ENCODE results near the gene C1QB. TPM values are rescaled to one million over a fixed set of nuclear protein-coding genes. Genes with fewer than 3 reads are reported as not detected.

C1QB gene
- total and polyA plus RNA-seq, 4 donors = 93.9 to 335 (median 143) TPM

- TF ChIP-seq, protein P1, sequence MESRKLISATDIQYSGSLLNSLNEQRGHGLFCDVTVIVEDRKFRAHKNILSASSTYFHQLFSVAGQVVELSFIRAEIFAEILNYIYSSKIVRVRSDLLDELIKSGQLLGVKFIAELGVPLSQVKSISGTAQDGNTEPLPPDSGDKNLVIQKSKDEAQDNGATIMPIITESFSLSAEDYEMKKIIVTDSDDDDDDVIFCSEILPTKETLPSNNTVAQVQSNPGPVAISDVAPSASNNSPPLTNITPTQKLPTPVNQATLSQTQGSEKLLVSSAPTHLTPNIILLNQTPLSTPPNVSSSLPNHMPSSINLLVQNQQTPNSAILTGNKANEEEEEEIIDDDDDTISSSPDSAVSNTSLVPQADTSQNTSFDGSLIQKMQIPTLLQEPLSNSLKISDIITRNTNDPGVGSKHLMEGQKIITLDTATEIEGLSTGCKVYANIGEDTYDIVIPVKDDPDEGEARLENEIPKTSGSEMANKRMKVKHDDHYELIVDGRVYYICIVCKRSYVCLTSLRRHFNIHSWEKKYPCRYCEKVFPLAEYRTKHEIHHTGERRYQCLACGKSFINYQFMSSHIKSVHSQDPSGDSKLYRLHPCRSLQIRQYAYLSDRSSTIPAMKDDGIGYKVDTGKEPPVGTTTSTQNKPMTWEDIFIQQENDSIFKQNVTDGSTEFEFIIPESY (IDR thresholded peaks at IDR 0.05) = no peak
- TF ChIP-seq HNF4G (IDR thresholded peaks at IDR 0.05) (no peak), TAF1 (conservative IDR thresholded peaks at IDR 0.05) (no peak)
- TF ChIP-seq, protein P2, sequence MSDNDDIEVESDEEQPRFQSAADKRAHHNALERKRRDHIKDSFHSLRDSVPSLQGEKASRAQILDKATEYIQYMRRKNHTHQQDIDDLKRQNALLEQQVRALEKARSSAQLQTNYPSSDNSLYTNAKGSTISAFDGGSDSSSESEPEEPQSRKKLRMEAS (IDR thresholded peaks at IDR 0.05) = no peak
Observed at GRCh38 chr1:22687191-22687590, 34.2 kb downstream of the C1QB start (continued).

DNA sequence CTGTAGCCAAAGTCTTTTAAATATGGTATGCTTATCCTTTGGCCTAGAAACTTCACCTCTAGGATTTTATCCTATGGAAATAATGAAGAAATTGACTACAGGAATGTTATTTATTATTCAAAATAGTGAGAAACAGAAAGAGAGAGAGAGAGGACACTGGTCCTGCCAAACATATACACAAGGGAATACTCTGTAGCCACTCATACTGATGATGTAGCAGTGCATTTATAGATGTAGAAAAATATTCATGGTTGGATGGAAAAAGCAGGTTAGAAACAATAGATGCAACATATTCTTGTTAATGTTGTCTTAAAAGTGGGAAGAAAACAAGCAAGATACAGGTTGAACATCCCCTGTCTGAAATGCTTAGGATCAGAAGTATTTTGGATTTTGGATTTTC lies 35.4 kb downstream of the C1QB start:
- no peaks in the 10 kb centered on the region for H3K4me1 ChIP-seq (ENCODE audit: control insufficient read depth in 4 of 4, insufficient read depth in 4 of 4, low read length in 3 of 4)
- H3K9me3 ChIP-seq (ENCODE audit: control insufficient read depth in 4 of 4, low read length in 3 of 4) = no peaks in the 10 kb centered on the region
- no peaks in the 10 kb centered on the region for H3K36me3 ChIP-seq (ENCODE audit: control insufficient read depth in 4 of 4, insufficient read depth in 3 of 4, low read depth in 1 of 4, low read length in 3 of 4)
- H3K9ac ChIP-seq (ENCODE audit: low read depth in 1 of 2, low read length in 2 of 2) = no peak overlapping the region
- no peak for TF ChIP-seq FOXA1 (IDR thresholded peaks at IDR 0.05)
- TF ChIP-seq YY1 (IDR thresholded peaks at IDR 0.05) = no peak
- TF ChIP-seq, protein P2 (IDR thresholded peaks at IDR 0.05) = no peak
- TF ChIP-seq JUND (IDR thresholded peaks at IDR 0.05) = no peak
- TF ChIP-seq RAD21 (IDR thresholded peaks at IDR 0.05) = no peak
- no peak for TF ChIP-seq FOXA2 (IDR thresholded peaks at IDR 0.05)
- TF ChIP-seq ATF3 (IDR thresholded peaks at IDR 0.05) = no peak
- TF ChIP-seq REST (IDR thresholded peaks at IDR 0.05) = no peak
- no peak for TF ChIP-seq CTCF (IDR thresholded peaks at IDR 0.05; ENCODE audit: low read depth, low read length, missing input control)
- no peak for TF ChIP-seq RXRA (IDR thresholded peaks at IDR 0.05)
- TF ChIP-seq, protein P1 (IDR thresholded peaks at IDR 0.05) = no peak
- no peak for TF ChIP-seq HNF4G (IDR thresholded peaks at IDR 0.05)
- TF ChIP-seq TAF1 (conservative IDR thresholded peaks at IDR 0.05) = no peak
- TF ChIP-seq EGR1 (IDR thresholded peaks at IDR 0.05; ENCODE audit: low read depth in 2 of 2) = no peak
- TF ChIP-seq SP1 (IDR thresholded peaks at IDR 0.05) = no peak
- TF ChIP-seq NR2F2 (IDR thresholded peaks at IDR 0.05) = no peak
- no peak for TF ChIP-seq HNF4A (conservative IDR thresholded peaks at IDR 0.05)
- no peak for TF ChIP-seq GABPA (IDR thresholded peaks at IDR 0.05 in 1 of 2, conservative IDR thresholded peaks at IDR 0.05 in 1 of 2)
- no peak for DNase-seq (ENCODE audit: low spot score)
- H3K4me3 ChIP-seq (ENCODE audit: low read depth in 1 of 3, low read length in 3 of 3) = no peak overlapping the region
- H3K27ac ChIP-seq (ENCODE audit: low read depth in 1 of 2, low read length in 2 of 2) = no peak overlapping the region
- H3K27me3 ChIP-seq (ENCODE audit: control insufficient read depth in 4 of 4, insufficient read depth in 4 of 4, low read length in 3 of 4) = no peaks in the 10 kb centered on the region

All from liver (tissue), 9 donors.